Endothelial cell of umbilical vein (primary cell): ENCODE results near the gene MISP. TPM values are rescaled to one million over a fixed set of nuclear protein-coding genes. Genes with fewer than 3 reads are reported as not detected.
"Not testable (repeated sequence)": the region's sequence is repeated elsewhere in the genome, so short reads cannot be mapped to it uniquely, and the experiment has no call there.

Experiments used
- Bru-seq: library from RNA; stranded (reverse); fragments of 400-500 nt; gene quantifications from one replicate; lab custom pipeline; 2021; lab: Mats Ljungman, UMichigan
- BruChase-seq, 2 experiments: library from RNA; stranded (reverse); fragments of 400-500 nt; gene quantifications; one replicate each; lab custom pipeline; 2021; lab: Mats Ljungman, UMichigan
- BruUV-seq: library from RNA; stranded (reverse); fragments of 400-500 nt; replicated peaks from 2 replicates; lab custom pipeline; 2021; lab: Mats Ljungman, UMichigan
- CTCF ChIA-PET: fragments of 300-600, 350-600 bp; sonication (Branson Sonifier 250); formaldehyde crosslinking; loops from one replicate; lab custom pipeline; 2021; ENCODE audit warnings: antibody characterized with exemption, inconsistent platforms; lab: Charles Lee
- POLR2A ChIA-PET: fragments of 300-600, 350-600 bp; sonication (Branson Sonifier 250); formaldehyde crosslinking; loops from one replicate; lab custom pipeline; 2021; ENCODE audit warnings: antibody characterized with exemption, inconsistent platforms; lab: Charles Lee
- DNase-seq: peaks from one replicate; pipeline ENCODE4 v3.0.0-alpha.2; 2011; ENCODE audit warnings: low read depth, low spot score
- FAIRE-seq: peaks from 2 replicates; lab custom pipeline; 2011; peaks lifted over from hg19 to GRCh38; lab: Jason Lieb, UNC
- H2AFZ ChIP-seq: 2 replicates; pipeline ENCODE4 v1.6.0; 2012; ENCODE audit warnings: low read depth, low read length, control low read depth, inconsistent platforms
- H3K27ac ChIP-seq: 2 replicates; pipeline ENCODE4 v1.5.1; 2011; ENCODE audit warnings: low read depth, mild to moderate bottlenecking, control low read depth, low read length, moderate library complexity; ENCODE audit not compliant: insufficient read depth
- H3K27me3 ChIP-seq, 2 experiments: 2 replicates each; pipeline versions ENCODE4 v1.6.0 to v1.6.1; 2011; ENCODE audit warnings: low read length in 2 of 2, mixed read lengths in 1 of 2; ENCODE audit not compliant: control insufficient read depth in 2 of 2, insufficient read depth in 2 of 2
- H3K36me3 ChIP-seq, 2 experiments: 2 replicates in 1 of 2; 3 replicates in 1 of 2; pipeline ENCODE4 v1.5.1; 2011; ENCODE audit warnings: low read length in 2 of 2, mild to moderate bottlenecking in 1 of 2, moderate library complexity in 1 of 2; ENCODE audit not compliant: control insufficient read depth in 2 of 2, insufficient read depth in 2 of 2; ENCODE audit errors: extremely low read depth in 1 of 2
- H3K4me1 ChIP-seq: 3 replicates; pipeline ENCODE4 v1.5.1; 2011; ENCODE audit warnings: mild to moderate bottlenecking, low read length; ENCODE audit not compliant: control insufficient read depth, insufficient read depth; ENCODE audit errors: extremely low read depth
- H3K4me2 ChIP-seq: 2 replicates; pipeline ENCODE4 v1.6.1; 2011; ENCODE audit warnings: low read length, control low read depth, mixed read lengths; ENCODE audit not compliant: insufficient read depth
- H3K4me3 ChIP-seq, 3 experiments: fragments of 200-600 bp in 1 of 3; sonication (generic), shearing (Covaris generic) in 1 of 3; replicated peaks in 1 of 3; 2 replicates each; pipeline ENCODE4 v1.5.1; 2011 to 2016; ENCODE audit warnings: control low read depth in 3 of 3, low read length in 3 of 3, mild to moderate bottlenecking in 2 of 3, inconsistent platforms in 1 of 3, low read depth in 1 of 3, moderate library complexity in 1 of 3; ENCODE audit not compliant: insufficient read depth in 1 of 3
- H3K79me2 ChIP-seq: 2 replicates; pipeline ENCODE4 v1.6.0; 2012; ENCODE audit warnings: low read length, inconsistent platforms; ENCODE audit not compliant: control insufficient read depth, insufficient read depth
- H3K9ac ChIP-seq: replicated peaks from 2 replicates; pipeline ENCODE3; 2011; ENCODE audit warnings: low read length, control low read depth; ENCODE audit not compliant: insufficient read depth; ENCODE audit errors: extremely low read depth
- H3K9me1 ChIP-seq: replicated peaks from 3 replicates; pipeline ENCODE4 v1.6.0; 2011; ENCODE audit warnings: mild to moderate bottlenecking, low read length; ENCODE audit not compliant: control insufficient read depth, insufficient read depth; ENCODE audit errors: extremely low read depth
- H3K9me3 ChIP-seq: replicated peaks from 2 replicates; pipeline ENCODE4 v1.5.1; 2012; ENCODE audit warnings: low read length, inconsistent platforms; ENCODE audit not compliant: control insufficient read depth, insufficient read depth
- H4K20me1 ChIP-seq: replicated peaks from 2 replicates; pipeline ENCODE3; 2011; ENCODE audit warnings: mild to moderate bottlenecking, low read length; ENCODE audit not compliant: control insufficient read depth, insufficient read depth; ENCODE audit errors: extremely low read depth
- EZH2 ChIP-seq: IDR thresholded peaks from 2 replicates; pipeline ENCODE4 v1.6.1; 2012; ENCODE audit warnings: borderline replicate concordance, low read depth, mild to moderate bottlenecking, moderate library complexity, low read length, inconsistent platforms; ENCODE audit not compliant: severe bottlenecking
- FOS ChIP-seq: IDR thresholded peaks from 2 replicates; pipeline ENCODE4 v1.6.1; 2011; ENCODE audit warnings: mild to moderate bottlenecking, low read length, moderate library complexity, borderline replicate concordance; ENCODE audit not compliant: insufficient read depth
- GATA2 ChIP-seq: IDR thresholded peaks from 2 replicates; pipeline ENCODE4 v1.7.0; 2011; ENCODE audit warnings: low read depth, mild to moderate bottlenecking, moderate library complexity, mixed read lengths, low read length; ENCODE audit not compliant: insufficient read length, insufficient read depth
- JUN ChIP-seq: IDR thresholded peaks from 2 replicates; pipeline ENCODE4 v1.6.1; 2011; ENCODE audit warnings: borderline replicate concordance, low read depth; ENCODE audit not compliant: insufficient read length, insufficient read depth
- MAX ChIP-seq: IDR thresholded peaks from 2 replicates; pipeline ENCODE4 v1.6.1; 2011; ENCODE audit not compliant: insufficient read depth, insufficient read length
- MYC ChIP-seq: IDR thresholded peaks from one replicate; pipeline ENCODE4 v1.6.1; 2011; ENCODE audit warnings: mild to moderate bottlenecking, low read depth, low read length
- POLR2A ChIP-seq: IDR thresholded peaks from 2 replicates; pipeline ENCODE4 v1.6.1; 2012; ENCODE audit warnings: low read depth, mild to moderate bottlenecking, control low read depth, low read length
- POLR2AphosphoS5 ChIP-seq: IDR thresholded peaks from 2 replicates; pipeline ENCODE4 v1.6.1; 2012; ENCODE audit warnings: low read depth, mild to moderate bottlenecking, control low read depth, low read length, moderate library complexity; ENCODE audit not compliant: insufficient read depth
- dilution Hi-C: fragments of 300-500 bp; cut with MboI; formaldehyde crosslinking; loops from one replicate; pipeline ENCODE4 v1.15.0; 2019; ENCODE audit warnings: low sequenced_read_pairs; ENCODE audit not compliant: extremely low pct_ligation_motif_present
- intact Hi-C: fragments of 100-400 bp; cut with micrococcal nuclease; formaldehyde crosslinking; loops from one replicate; pipeline ENCODE4 v1.10.0; 2022
- long read RNA-seq: library from polyadenylated mRNA; stranded (forward); transcript quantifications from one replicate; pipeline ENCODE4 v2.0.0, GENCODE V29; 2021
- polyA minus RNA-seq, 3 experiments: library from RNA; depleted of rRNA, polyadenylated mRNA; stranded (reverse); fragments of >200 nt; gene quantifications; 1 replicate in 1 of 3; 2 replicates in 2 of 3; pipeline ENCODE4 v1.2.3, GENCODE V29; 2011
- polyA plus RNA-seq, 4 experiments: library from polyadenylated mRNA; depleted of rRNA in 3 of 4; stranded (reverse) in 3 of 4; unstranded in 1 of 4; fragments of >200 nt; gene quantifications; 2 replicates each; pipeline versions ENCODE4 v1.2.1 to v1.2.3, GENCODE V29; 2011 to 2012; ENCODE audit warnings: missing spikeins in 1 of 4
- total RNA-seq: library from RNA; stranded (reverse); gene quantifications from 2 replicates; pipeline ENCODE4 v1.2.3, GENCODE V29; 2021
- TF ChIP-seq, protein P1 (sequence below), 2 donors: IDR thresholded peaks; 1 replicate in 1 of 2; 2 replicates in 1 of 2; pipeline ENCODE4 v1.5.1; 2011; ENCODE audit warnings: low read length in 2 of 2, mild to moderate bottlenecking in 2 of 2, moderate library complexity in 2 of 2, control low read depth in 1 of 2, inconsistent platforms in 1 of 2, low read depth in 1 of 2; ENCODE audit not compliant: insufficient read depth in 1 of 2; ENCODE audit errors: extremely low read depth in 1 of 2

MISP gene
- total RNA-seq = not detected in 2 replicates
- polyA plus RNA-seq = not detected in 2 replicates
- not detected in 2 replicates for polyA plus RNA-seq (2011; cell fraction: cytosol; rRNA removed)
- polyA plus RNA-seq (2011; cell fraction: nucleus; rRNA removed) = not detected in 2 replicates
- not detected in 2 replicates for polyA plus RNA-seq (2012)
- not detected in 2 replicates for polyA minus RNA-seq
- 47.4 TPM for polyA minus RNA-seq (2011; cell fraction: cytosol; rRNA and poly(A)+ RNA removed)
- polyA minus RNA-seq (2011; cell fraction: nucleus; rRNA and poly(A)+ RNA removed) = 0.14 TPM in 1 of 2 replicates, not detected in the other
- not detected for Bru-seq, nascent RNA
- BruChase-seq, experiment 1, labeled RNA remaining after a 6-hour chase = not detected
- not detected for BruChase-seq, experiment 2, labeled RNA remaining after a 2-hour chase
- long read RNA-seq = 0 reads

- DNase-seq = no peak
- no peaks in the 10 kb centered on the region for H3K27me3 ChIP-seq
- no peak for FAIRE-seq
- no peaks in the 10 kb centered on the region for H3K9me3 ChIP-seq
- no peaks in the 10 kb centered on the region for H3K36me3 ChIP-seq
- intact Hi-C loops = no loop called here
- no peak for TF ChIP-seq MYC
- no peak for TF ChIP-seq GATA2
- TF ChIP-seq POLR2AphosphoS5 = no peak
- no peak for TF ChIP-seq MAX
- TF ChIP-seq JUN = no peak
- TF ChIP-seq, protein P1, sequence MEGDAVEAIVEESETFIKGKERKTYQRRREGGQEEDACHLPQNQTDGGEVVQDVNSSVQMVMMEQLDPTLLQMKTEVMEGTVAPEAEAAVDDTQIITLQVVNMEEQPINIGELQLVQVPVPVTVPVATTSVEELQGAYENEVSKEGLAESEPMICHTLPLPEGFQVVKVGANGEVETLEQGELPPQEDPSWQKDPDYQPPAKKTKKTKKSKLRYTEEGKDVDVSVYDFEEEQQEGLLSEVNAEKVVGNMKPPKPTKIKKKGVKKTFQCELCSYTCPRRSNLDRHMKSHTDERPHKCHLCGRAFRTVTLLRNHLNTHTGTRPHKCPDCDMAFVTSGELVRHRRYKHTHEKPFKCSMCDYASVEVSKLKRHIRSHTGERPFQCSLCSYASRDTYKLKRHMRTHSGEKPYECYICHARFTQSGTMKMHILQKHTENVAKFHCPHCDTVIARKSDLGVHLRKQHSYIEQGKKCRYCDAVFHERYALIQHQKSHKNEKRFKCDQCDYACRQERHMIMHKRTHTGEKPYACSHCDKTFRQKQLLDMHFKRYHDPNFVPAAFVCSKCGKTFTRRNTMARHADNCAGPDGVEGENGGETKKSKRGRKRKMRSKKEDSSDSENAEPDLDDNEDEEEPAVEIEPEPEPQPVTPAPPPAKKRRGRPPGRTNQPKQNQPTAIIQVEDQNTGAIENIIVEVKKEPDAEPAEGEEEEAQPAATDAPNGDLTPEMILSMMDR (IDR thresholded peaks at IDR 0.05; ENCODE audit: extremely low read depth in 1 of 2, insufficient read depth in 1 of 2, low read depth in 1 of 2, low read length in 2 of 2) = no peak
- TF ChIP-seq POLR2A = no peak
- TF ChIP-seq EZH2 = no peak
- TF ChIP-seq FOS = no peak
- CTCF ChIA-PET = interaction anchor here (1.0 to 1.3 kb wide), 2 partner anchors 17 to 19 kb away, joined by 3 to 4 read pairs; no protein-coding TSS in a partner anchor
- POLR2A ChIA-PET = no interaction called here
- H4K20me1 ChIP-seq = no peaks in the 10 kb centered on the region
- H3K4me1 ChIP-seq = no peaks in the 10 kb centered on the region
- BruUV-seq = no TSS peak
- no peak within 1 kb of the TSS for H3K4me2 ChIP-seq
- no peaks in the 10 kb centered on the region for H3K79me2 ChIP-seq
- no peaks in the 10 kb centered on the region for H3K9me1 ChIP-seq
- dilution Hi-C loops = no loop called here
- no peak within 1 kb of the TSS for H3K4me3 ChIP-seq
- no peak within 1 kb of the TSS for H2AFZ ChIP-seq
- no peak within 1 kb of the TSS for H3K27ac ChIP-seq
- no peak within 1 kb of the TSS for H3K9ac ChIP-seq
Observed at GRCh38 chr19:750640-751423, at the start of gene MISP. Gene MISP (plus strand): TSS chr19:751112. CDS start chr19:756947, 5,835 bp downstream.

- FAIRE-seq, H3K9me3 ChIP-seq, H3K9me1 ChIP-seq, BruUV-seq, H2AFZ ChIP-seq, H4K20me1 ChIP-seq, H3K79me2 ChIP-seq, dilution Hi-C loops, H3K4me2 ChIP-seq, H3K27me3 ChIP-seq, H3K36me3 ChIP-seq, H3K4me3 ChIP-seq, H3K27ac ChIP-seq, H3K9ac ChIP-seq, H3K4me1 ChIP-seq, DNase-seq: not testable (repeated sequence)
- ChIA-PET CTCF (interaction anchor here (1.3 to 1.4 kb wide), 2 partner anchors 22 to 31 kb away, joined by 6 to 7 read pairs; no protein-coding TSS in a partner anchor), POLR2A (interaction anchor here (0.7 kb wide), 1 partner anchor 381 kb away, joined by 3 read pairs; no protein-coding TSS in a partner anchor)
- intact Hi-C loops = loop anchor here (1.0 kb wide), 1 partner anchor 23 kb away; no protein-coding TSS in a partner anchor
Observed at GRCh38 chr19:702847-703246, 48.1 kb upstream of the MISP start.
